ENCODE measurements around the gene NAA35.

- TF ChIP-seq TCF7 (IDR thresholded peaks at IDR 0.05; ENCODE audit: borderline replicate concordance) (no peak), GABPA (tag; conservative IDR thresholded peaks at IDR 0.05; ENCODE audit: low read depth) (no peak), REST (IDR thresholded peaks at IDR 0.05; ENCODE audit: borderline replicate concordance) (no peak), REST (CRISPR knock-in tag; IDR thresholded peaks at IDR 0.05; ENCODE audit: low read depth) (no peak), TAF9B (IDR thresholded peaks at IDR 0.05; ENCODE audit: partially characterized antibody) (no peak), EGR1 (conservative IDR thresholded peaks at IDR 0.05) (no peak), POLR2AphosphoS5 (IDR thresholded peaks at IDR 0.05; ENCODE audit: control insufficient read depth, insufficient read depth, low read depth, low read length) (no peak), RAD51 (IDR thresholded peaks at IDR 0.05; ENCODE audit: borderline replicate concordance, low read depth) (no peak), POLR2A (conservative IDR thresholded peaks at IDR 0.05) (no peak), PML (IDR thresholded peaks at IDR 0.05; ENCODE audit: low read length) (no peak), KDM5B (IDR thresholded peaks at IDR 0.05; ENCODE audit: insufficient replicate concordance, low read depth, low read length) (no peak), NFE2 (IDR thresholded peaks at IDR 0.05; ENCODE audit: low read depth) (no peak), ZFP1 (CRISPR knock-in tag; IDR thresholded peaks at IDR 0.05) (no peak), EP300 (IDR thresholded peaks at IDR 0.05; ENCODE audit: low read length) (no peak), MAFK (IDR thresholded peaks at IDR 0.05; ENCODE audit: low read length) (no peak)
Observed at GRCh38 chr9:86052556-86053468, 111.9 kb downstream of the NAA35 start.
